WTC11 (cell line): Measurements from ENCODE around the gene PIGQ. TPM values are rescaled to one million over a fixed set of nuclear protein-coding genes. Genes with fewer than 3 reads are reported as not detected.

Source experiments
- ATAC-seq: fragments of 200-7000 bp; cut with Tn5 transposase; 2 replicates; pipeline ENCODE4 v1.10.0; 2021; ENCODE audit warnings: mild to moderate bottlenecking, moderate library complexity
- CTCF ChIA-PET: fragments of 300-600 bp; sonication (Branson Sonifier 250); formaldehyde crosslinking; loops from one replicate; lab custom pipeline; 2021; ENCODE audit warnings: antibody characterized with exemption; lab: Charles Lee
- POLR2A ChIA-PET: fragments of 350-600 bp; sonication (Branson Sonifier 250); formaldehyde crosslinking; loops from one replicate; lab custom pipeline; 2021; ENCODE audit warnings: antibody characterized with exemption; lab: Charles Lee
- DNase-seq: peaks from one replicate; pipeline ENCODE4 v3.0.0; 2021; ENCODE audit warnings: low spot score
- H3K27ac Mint-ChIP-seq: 2 replicates; pipeline ENCODE4 v1.8.0; 2021; ENCODE audit warnings: mixed read lengths
- H3K27me3 Mint-ChIP-seq: 2 replicates; pipeline ENCODE4 v1.8.0; 2021; ENCODE audit warnings: low read depth, mild to moderate bottlenecking, moderate library complexity, mixed read lengths
- H3K36me3 Mint-ChIP-seq: 2 replicates; pipeline ENCODE4 v1.8.0; 2021; ENCODE audit warnings: mixed read lengths
- H3K4me1 Mint-ChIP-seq: 2 replicates; pipeline ENCODE4 v1.8.0; 2022; ENCODE audit warnings: mixed read lengths
- H3K4me3 Mint-ChIP-seq: 2 replicates; pipeline ENCODE4 v1.8.0; 2021; ENCODE audit warnings: mild to moderate bottlenecking, moderate library complexity, mixed read lengths
- H3K9me3 Mint-ChIP-seq: 2 replicates; pipeline ENCODE4 v1.8.0; 2021; ENCODE audit warnings: mixed read lengths
- ATF1 ChIP-seq: sonication (generic); formaldehyde crosslinking; IDR thresholded peaks from 2 replicates; pipeline ENCODE4 v1.8.1; 2023; ENCODE audit warnings: mild to moderate bottlenecking, moderate library complexity, missing genetic modification reagents
- CREM ChIP-seq: sonication (generic); formaldehyde crosslinking; IDR thresholded peaks from 2 replicates; pipeline ENCODE4 v1.8.1; 2022; ENCODE audit warnings: mild to moderate bottlenecking, missing genetic modification reagents, moderate library complexity
- CTCF ChIP-seq: fragments of 200-600 bp; IDR thresholded peaks from 2 replicates; pipeline ENCODE4 v1.8.0; 2022; ENCODE audit warnings: antibody characterized with exemption
- EMX1 ChIP-seq: fragments of 250-450 bp; sonication (Bioruptor Pico); IDR thresholded peaks from 2 replicates; pipeline ENCODE4 v1.8.0; 2021; ENCODE audit warnings: mild to moderate bottlenecking
- FOXK1 ChIP-seq: sonication (generic); formaldehyde crosslinking; IDR thresholded peaks from 2 replicates; pipeline ENCODE4 v1.8.0; 2022; ENCODE audit warnings: mild to moderate bottlenecking, moderate library complexity, missing genetic modification reagents
- MAX ChIP-seq: sonication (generic); formaldehyde crosslinking; IDR thresholded peaks from 2 replicates; pipeline ENCODE4 v1.8.0; 2022; ENCODE audit warnings: mild to moderate bottlenecking, missing genetic modification reagents
- MYBL2 ChIP-seq: sonication (generic); formaldehyde crosslinking; IDR thresholded peaks from 2 replicates; pipeline ENCODE4 v1.8.1; 2023; ENCODE audit warnings: mild to moderate bottlenecking, moderate library complexity, missing genetic modification reagents
- NFE2L1 ChIP-seq: sonication (generic); formaldehyde crosslinking; IDR thresholded peaks from 2 replicates; pipeline ENCODE4 v1.8.1; 2023; ENCODE audit warnings: missing genetic modification reagents
- RELA ChIP-seq: sonication (generic); formaldehyde crosslinking; IDR thresholded peaks from 2 replicates; pipeline ENCODE4 v1.8.1; 2022; ENCODE audit warnings: missing genetic modification reagents, mild to moderate bottlenecking, borderline replicate concordance
- RORB ChIP-seq: fragments of 250-450 bp; sonication (Bioruptor Pico); IDR thresholded peaks from 2 replicates; pipeline ENCODE4 v1.9.0; 2021; ENCODE audit warnings: mild to moderate bottlenecking
- ZNF232 ChIP-seq: sonication (generic); formaldehyde crosslinking; IDR thresholded peaks from 2 replicates; pipeline ENCODE4 v1.8.0; 2022; ENCODE audit warnings: mild to moderate bottlenecking, missing genetic modification reagents
- ZNF263 ChIP-seq: sonication (generic); formaldehyde crosslinking; IDR thresholded peaks from 2 replicates; pipeline ENCODE4 v1.8.1; 2022; ENCODE audit warnings: low read depth, mild to moderate bottlenecking, moderate library complexity, missing genetic modification reagents
- ZNF396 ChIP-seq: fragments of 250-450 bp; sonication (Bioruptor Pico); IDR thresholded peaks from 2 replicates; pipeline ENCODE4 v1.8.0; 2021; ENCODE audit warnings: mild to moderate bottlenecking, moderate library complexity, borderline replicate concordance
- ZNF425 ChIP-seq: fragments of 250-450 bp; sonication (Bioruptor Pico); conservative IDR thresholded peaks from 2 replicates; pipeline ENCODE4 v1.9.0; 2021; ENCODE audit warnings: mild to moderate bottlenecking
- ZNF512 ChIP-seq: sonication (generic); formaldehyde crosslinking; IDR thresholded peaks from 2 replicates; pipeline ENCODE4 v1.8.1; 2022; ENCODE audit warnings: missing genetic modification reagents, borderline replicate concordance
- total RNA-seq: library from RNA; stranded (reverse); gene quantifications from 3 replicates; pipeline ENCODE4 v1.2.3, GENCODE V29; 2021

The PIGQ gene
- total RNA-seq, 1 experiment from 2014 or later: 63.7 TPM

- Mint-ChIP-seq H3K27ac (peak overlapping the region; percentile 9; the same call in 1 of the 2 replicates), H3K9me3 (no peaks in the 10 kb centered on the region), H3K27me3 (peaks cover 29% of the 10 kb centered on the region), H3K4me3 (no peak overlapping the region; the same call in 1 of the 2 replicates), H3K36me3 (no peaks in the 10 kb centered on the region), H3K4me1 (peaks cover 12% of the 10 kb centered on the region)
- ChIA-PET CTCF (interaction anchor here (1.4 kb wide), 1 partner anchor 17 kb away, joined by 6 read pairs; no protein-coding TSS in a partner anchor), POLR2A (no interaction called here)
- ATAC-seq (no peak), DNase-seq (no peak)
- TF ChIP-seq CTCF: no peak
- TF ChIP-seq EMX1 (CRISPR knock-in tag): no peak
- TF ChIP-seq MAX (CRISPR knock-in tag): no peak
- TF ChIP-seq ZNF232: no peak
- TF ChIP-seq NFE2L1: no peak
- no peak for TF ChIP-seq MYBL2 (CRISPR knock-in tag)
- no peak for TF ChIP-seq RORB (CRISPR knock-in tag)
- no peak for TF ChIP-seq ATF1
- no peak for TF ChIP-seq ZNF396 (CRISPR knock-in tag)
- TF ChIP-seq CREM: no peak
- TF ChIP-seq FOXK1 (CRISPR knock-in tag): no peak
- no peak for TF ChIP-seq RELA (CRISPR knock-in tag)
- no peak for TF ChIP-seq ZNF263 (CRISPR knock-in tag)
Observed at GRCh38 chr16:561957-562938, 7.5 kb upstream of the PIGQ start.

GRCh38 chr16:563072-563644, 6.6 kb upstream of the PIGQ start:
- H3K4me1 Mint-ChIP-seq: peaks cover 12% of the 10 kb centered on the region
- no peaks in the 10 kb centered on the region for H3K9me3 Mint-ChIP-seq
- no peak overlapping the region for H3K27ac Mint-ChIP-seq
- ATAC-seq (no peak), DNase-seq (no peak)
- POLR2A ChIA-PET: no interaction called here
- no peaks in the 10 kb centered on the region for H3K36me3 Mint-ChIP-seq
- CTCF ChIA-PET: interaction anchor here (1.4 kb wide), 1 partner anchor 16 kb away, joined by 6 read pairs; no protein-coding TSS in a partner anchor
- H3K4me3 Mint-ChIP-seq: no peak overlapping the region
- no peak for TF ChIP-seq ZNF512 (CRISPR knock-in tag)
- no peak for TF ChIP-seq ZNF425 (CRISPR knock-in tag)
- peaks cover 29% of the 10 kb centered on the region for H3K27me3 Mint-ChIP-seq
